H1 (cell line): ENCODE measurements around the gene GTPBP1. TPM values are rescaled to one million over a fixed set of nuclear protein-coding genes. Genes with fewer than 3 reads are reported as not detected.

Experiments used
- NRF1 ChIP-seq: IDR thresholded peaks from 2 replicates; pipeline ENCODE4 v1.6.1; 2011; ENCODE audit warnings: mild to moderate bottlenecking, low read depth, low read length, improper control_type of control experiment
- YY1 ChIP-seq: IDR thresholded peaks from 2 replicates; pipeline ENCODE4 v1.6.1; 2011; ENCODE audit warnings: low read depth, mild to moderate bottlenecking, low read length
- polyA plus RNA-seq, 7 experiments: library from polyadenylated mRNA; depleted of rRNA in 3 of 7; stranded (reverse) in 5 of 7; unstranded in 2 of 7; fragments of >200 nt in 5 of 7; fragments of 200-250 nt in 2 of 7; gene quantifications; 1 replicate in 5 of 7; 2 replicates in 1 of 7; 4 replicates in 1 of 7; pipeline versions ENCODE4 v1.2.1 to v1.2.3, GENCODE V29; 2011 to 2013; ENCODE audit warnings: missing spikeins in 2 of 7, mixed read lengths in 2 of 7
- total RNA-seq: library from RNA; stranded (reverse); fragmentation: NEBNext Ultra II Directional; extraction: Animal tissue kit (Norgen Biotek cat#: 25700); gene quantifications from 2 replicates; pipeline ENCODE4 v1.2.1, GENCODE V29; 2021
- TF ChIP-seq, protein P1 (sequence below): IDR thresholded peaks from 2 replicates; pipeline ENCODE4 v1.6.1; 2011; ENCODE audit warnings: low read length, improper control_type of control experiment
- TF ChIP-seq, protein P2 (sequence below): fragments of 300-600 bp; sonication (generic); IDR thresholded peaks from 2 replicates; pipeline ENCODE4 v1.7.1; 2012; ENCODE audit warnings: low read length, moderate library complexity, mild to moderate bottlenecking, inconsistent platforms; ENCODE audit not compliant: insufficient replicate concordance
- TF ChIP-seq, protein P3 (sequence below): IDR thresholded peaks from 2 replicates; pipeline ENCODE4 v1.6.1; 2012; ENCODE audit warnings: inconsistent platforms

GTPBP1 gene
- total and polyA plus RNA-seq, 2 of the 8 experiments (the other 6 are each of a cell fraction or from before 2014, with no cell fraction given), result 53.1 to 91.8 TPM

DNA sequence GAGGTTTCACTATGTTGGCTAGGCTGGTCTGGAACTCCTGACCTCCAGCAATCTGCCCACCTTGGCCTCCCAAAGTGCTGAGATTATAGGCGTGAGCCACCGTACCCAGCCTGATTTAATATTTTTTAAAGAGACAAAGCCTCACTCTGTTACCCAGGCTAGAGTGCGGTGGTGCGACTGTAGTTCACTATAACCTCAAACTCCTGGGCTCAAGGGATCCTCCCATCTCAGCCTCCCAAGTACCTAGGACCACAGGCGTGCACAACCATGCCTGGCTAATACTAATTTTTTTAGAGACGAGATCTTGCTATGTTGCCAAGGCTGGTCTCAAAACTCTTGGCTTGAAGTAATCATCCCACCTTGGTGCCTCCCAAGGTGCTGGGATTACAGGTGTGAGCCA is 13.5 kb downstream of the GTPBP1 start (continued):
- TF ChIP-seq, protein P1, sequence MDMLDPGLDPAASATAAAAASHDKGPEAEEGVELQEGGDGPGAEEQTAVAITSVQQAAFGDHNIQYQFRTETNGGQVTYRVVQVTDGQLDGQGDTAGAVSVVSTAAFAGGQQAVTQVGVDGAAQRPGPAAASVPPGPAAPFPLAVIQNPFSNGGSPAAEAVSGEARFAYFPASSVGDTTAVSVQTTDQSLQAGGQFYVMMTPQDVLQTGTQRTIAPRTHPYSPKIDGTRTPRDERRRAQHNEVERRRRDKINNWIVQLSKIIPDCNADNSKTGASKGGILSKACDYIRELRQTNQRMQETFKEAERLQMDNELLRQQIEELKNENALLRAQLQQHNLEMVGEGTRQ, result no peak
- no peak for TF ChIP-seq NRF1
- TF ChIP-seq, protein P2, sequence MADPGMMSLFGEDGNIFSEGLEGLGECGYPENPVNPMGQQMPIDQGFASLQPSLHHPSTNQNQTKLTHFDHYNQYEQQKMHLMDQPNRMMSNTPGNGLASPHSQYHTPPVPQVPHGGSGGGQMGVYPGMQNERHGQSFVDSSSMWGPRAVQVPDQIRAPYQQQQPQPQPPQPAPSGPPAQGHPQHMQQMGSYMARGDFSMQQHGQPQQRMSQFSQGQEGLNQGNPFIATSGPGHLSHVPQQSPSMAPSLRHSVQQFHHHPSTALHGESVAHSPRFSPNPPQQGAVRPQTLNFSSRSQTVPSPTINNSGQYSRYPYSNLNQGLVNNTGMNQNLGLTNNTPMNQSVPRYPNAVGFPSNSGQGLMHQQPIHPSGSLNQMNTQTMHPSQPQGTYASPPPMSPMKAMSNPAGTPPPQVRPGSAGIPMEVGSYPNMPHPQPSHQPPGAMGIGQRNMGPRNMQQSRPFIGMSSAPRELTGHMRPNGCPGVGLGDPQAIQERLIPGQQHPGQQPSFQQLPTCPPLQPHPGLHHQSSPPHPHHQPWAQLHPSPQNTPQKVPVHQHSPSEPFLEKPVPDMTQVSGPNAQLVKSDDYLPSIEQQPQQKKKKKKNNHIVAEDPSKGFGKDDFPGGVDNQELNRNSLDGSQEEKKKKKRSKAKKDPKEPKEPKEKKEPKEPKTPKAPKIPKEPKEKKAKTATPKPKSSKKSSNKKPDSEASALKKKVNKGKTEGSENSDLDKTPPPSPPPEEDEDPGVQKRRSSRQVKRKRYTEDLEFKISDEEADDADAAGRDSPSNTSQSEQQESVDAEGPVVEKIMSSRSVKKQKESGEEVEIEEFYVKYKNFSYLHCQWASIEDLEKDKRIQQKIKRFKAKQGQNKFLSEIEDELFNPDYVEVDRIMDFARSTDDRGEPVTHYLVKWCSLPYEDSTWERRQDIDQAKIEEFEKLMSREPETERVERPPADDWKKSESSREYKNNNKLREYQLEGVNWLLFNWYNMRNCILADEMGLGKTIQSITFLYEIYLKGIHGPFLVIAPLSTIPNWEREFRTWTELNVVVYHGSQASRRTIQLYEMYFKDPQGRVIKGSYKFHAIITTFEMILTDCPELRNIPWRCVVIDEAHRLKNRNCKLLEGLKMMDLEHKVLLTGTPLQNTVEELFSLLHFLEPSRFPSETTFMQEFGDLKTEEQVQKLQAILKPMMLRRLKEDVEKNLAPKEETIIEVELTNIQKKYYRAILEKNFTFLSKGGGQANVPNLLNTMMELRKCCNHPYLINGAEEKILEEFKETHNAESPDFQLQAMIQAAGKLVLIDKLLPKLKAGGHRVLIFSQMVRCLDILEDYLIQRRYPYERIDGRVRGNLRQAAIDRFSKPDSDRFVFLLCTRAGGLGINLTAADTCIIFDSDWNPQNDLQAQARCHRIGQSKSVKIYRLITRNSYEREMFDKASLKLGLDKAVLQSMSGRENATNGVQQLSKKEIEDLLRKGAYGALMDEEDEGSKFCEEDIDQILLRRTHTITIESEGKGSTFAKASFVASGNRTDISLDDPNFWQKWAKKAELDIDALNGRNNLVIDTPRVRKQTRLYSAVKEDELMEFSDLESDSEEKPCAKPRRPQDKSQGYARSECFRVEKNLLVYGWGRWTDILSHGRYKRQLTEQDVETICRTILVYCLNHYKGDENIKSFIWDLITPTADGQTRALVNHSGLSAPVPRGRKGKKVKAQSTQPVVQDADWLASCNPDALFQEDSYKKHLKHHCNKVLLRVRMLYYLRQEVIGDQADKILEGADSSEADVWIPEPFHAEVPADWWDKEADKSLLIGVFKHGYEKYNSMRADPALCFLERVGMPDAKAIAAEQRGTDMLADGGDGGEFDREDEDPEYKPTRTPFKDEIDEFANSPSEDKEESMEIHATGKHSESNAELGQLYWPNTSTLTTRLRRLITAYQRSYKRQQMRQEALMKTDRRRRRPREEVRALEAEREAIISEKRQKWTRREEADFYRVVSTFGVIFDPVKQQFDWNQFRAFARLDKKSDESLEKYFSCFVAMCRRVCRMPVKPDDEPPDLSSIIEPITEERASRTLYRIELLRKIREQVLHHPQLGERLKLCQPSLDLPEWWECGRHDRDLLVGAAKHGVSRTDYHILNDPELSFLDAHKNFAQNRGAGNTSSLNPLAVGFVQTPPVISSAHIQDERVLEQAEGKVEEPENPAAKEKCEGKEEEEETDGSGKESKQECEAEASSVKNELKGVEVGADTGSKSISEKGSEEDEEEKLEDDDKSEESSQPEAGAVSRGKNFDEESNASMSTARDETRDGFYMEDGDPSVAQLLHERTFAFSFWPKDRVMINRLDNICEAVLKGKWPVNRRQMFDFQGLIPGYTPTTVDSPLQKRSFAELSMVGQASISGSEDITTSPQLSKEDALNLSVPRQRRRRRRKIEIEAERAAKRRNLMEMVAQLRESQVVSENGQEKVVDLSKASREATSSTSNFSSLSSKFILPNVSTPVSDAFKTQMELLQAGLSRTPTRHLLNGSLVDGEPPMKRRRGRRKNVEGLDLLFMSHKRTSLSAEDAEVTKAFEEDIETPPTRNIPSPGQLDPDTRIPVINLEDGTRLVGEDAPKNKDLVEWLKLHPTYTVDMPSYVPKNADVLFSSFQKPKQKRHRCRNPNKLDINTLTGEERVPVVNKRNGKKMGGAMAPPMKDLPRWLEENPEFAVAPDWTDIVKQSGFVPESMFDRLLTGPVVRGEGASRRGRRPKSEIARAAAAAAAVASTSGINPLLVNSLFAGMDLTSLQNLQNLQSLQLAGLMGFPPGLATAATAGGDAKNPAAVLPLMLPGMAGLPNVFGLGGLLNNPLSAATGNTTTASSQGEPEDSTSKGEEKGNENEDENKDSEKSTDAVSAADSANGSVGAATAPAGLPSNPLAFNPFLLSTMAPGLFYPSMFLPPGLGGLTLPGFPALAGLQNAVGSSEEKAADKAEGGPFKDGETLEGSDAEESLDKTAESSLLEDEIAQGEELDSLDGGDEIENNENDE, result no peak
- TF ChIP-seq, protein P3, sequence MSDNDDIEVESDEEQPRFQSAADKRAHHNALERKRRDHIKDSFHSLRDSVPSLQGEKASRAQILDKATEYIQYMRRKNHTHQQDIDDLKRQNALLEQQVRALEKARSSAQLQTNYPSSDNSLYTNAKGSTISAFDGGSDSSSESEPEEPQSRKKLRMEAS, result no peak
- TF ChIP-seq YY1, result no peak
